OCI-LY1 (cell line): ENCODE measurements around the gene PRRT1.

Source experiments
- EZH2 ChIP-seq: fragments of 200-600 bp; sonication (generic), shearing (Covaris generic); IDR thresholded peaks from 2 replicates; pipeline ENCODE4 v1.8.0; 2017; ENCODE audit warnings: borderline replicate concordance, mixed run types, mild to moderate bottlenecking, antibody characterized with exemption, low read length, moderate library complexity, mixed read lengths
- TF ChIP-seq, protein P1 (sequence below): fragments of 200-600 bp; sonication (generic), shearing (Covaris generic); IDR thresholded peaks from 2 replicates; pipeline ENCODE4 v1.5.1; 2017; ENCODE audit warnings: mild to moderate bottlenecking, antibody characterized with exemption, low read length, moderate library complexity, mixed read lengths

DNA sequence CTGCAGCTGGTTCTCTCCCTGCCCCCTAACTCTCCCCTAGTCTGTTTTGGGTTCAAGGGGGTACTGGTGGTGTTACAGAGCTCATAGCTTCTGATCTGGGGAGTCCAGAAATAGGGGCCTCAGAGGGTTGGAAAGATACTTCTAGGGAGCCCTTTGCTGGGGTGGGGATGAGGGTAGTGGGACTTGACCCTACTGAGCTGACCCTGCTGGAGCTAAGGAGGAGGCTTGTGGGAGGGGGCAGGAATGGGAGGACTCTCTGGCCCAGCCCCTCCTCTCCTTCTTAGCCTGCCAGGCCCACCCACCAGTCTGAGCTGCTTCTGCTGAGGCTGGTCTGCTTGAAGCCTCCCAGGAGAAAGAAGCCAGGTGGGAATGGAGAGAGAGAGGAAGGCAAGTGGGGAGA is 12.6 kb upstream of the PRRT1 start, which contains the start of gene EGFL8:
- TF ChIP-seq, protein P1, sequence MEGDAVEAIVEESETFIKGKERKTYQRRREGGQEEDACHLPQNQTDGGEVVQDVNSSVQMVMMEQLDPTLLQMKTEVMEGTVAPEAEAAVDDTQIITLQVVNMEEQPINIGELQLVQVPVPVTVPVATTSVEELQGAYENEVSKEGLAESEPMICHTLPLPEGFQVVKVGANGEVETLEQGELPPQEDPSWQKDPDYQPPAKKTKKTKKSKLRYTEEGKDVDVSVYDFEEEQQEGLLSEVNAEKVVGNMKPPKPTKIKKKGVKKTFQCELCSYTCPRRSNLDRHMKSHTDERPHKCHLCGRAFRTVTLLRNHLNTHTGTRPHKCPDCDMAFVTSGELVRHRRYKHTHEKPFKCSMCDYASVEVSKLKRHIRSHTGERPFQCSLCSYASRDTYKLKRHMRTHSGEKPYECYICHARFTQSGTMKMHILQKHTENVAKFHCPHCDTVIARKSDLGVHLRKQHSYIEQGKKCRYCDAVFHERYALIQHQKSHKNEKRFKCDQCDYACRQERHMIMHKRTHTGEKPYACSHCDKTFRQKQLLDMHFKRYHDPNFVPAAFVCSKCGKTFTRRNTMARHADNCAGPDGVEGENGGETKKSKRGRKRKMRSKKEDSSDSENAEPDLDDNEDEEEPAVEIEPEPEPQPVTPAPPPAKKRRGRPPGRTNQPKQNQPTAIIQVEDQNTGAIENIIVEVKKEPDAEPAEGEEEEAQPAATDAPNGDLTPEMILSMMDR = no peak
- TF ChIP-seq EZH2 = no peak
